GM21619 (cell line): Measurements from ENCODE around the gene GPR176.

Experiments used
- ATAC-seq: cut with Tn5 transposase; IDR thresholded peaks from one replicate; pipeline ENCODE4 v1.9.1; 2021; ENCODE audit not compliant: unreplicated experiment

GPR176 gene

DNA sequence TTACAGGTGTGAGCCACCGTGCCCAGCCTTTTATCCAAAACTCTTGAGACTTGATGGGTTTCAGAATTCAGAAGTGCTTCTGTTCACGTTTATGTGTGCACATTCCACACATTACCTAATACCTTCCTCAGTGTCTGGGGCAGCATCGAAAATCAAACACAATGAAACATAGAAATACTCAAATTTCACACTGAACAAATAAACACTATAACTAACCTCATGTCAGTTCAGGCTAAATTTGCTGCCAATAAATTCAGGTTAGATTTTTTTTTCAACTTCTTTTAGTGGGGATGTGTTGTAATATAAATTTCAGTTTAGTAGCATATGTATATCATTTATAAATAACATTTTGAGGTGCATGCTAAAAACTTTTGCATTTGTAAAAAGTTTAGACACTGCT lies 16.6 kb upstream of the GPR176 start:
- ATAC-seq = no peak

DNA sequence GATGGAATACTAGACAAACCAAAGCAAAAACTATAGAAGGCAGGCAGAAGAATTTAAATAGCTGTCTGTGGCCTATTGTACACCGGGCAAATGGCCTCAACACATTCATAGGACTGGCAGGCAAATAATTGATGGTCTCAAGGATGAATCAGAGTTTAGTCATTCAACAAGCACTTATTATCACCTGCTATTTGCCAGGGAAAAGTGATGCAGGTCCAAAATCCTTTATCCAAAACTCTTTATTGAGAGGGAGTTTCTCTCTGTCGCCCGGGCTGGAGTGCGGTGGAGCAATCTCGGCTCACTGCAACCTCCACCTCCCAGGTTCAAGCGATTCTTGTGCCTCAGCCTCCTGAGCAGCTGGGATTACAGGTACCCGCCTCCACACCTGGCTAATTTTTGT lies 16.1 kb upstream of the GPR176 start:
- ATAC-seq = no peak

GRCh38 chr15:39935241-39935640 lies 15.2 kb upstream of the GPR176 start:
- ATAC-seq = no peak

- no peak for ATAC-seq
Observed at GRCh38 chr15:39934397-39935071, 14.5 kb upstream of the GPR176 start.

GRCh38 chr15:39931615-39932014 lies 11.5 kb upstream of the GPR176 start:
- ATAC-seq = no peak

- no peak for ATAC-seq
Observed at GRCh38 chr15:39926526-39926925, 6.5 kb upstream of the GPR176 start.

- no peak for ATAC-seq
Observed at GRCh38 chr15:39925112-39925842, 5.2 kb upstream of the GPR176 start.

- no peak for ATAC-seq
Observed at GRCh38 chr15:39924437-39924836, 4.4 kb upstream of the GPR176 start.

DNA sequence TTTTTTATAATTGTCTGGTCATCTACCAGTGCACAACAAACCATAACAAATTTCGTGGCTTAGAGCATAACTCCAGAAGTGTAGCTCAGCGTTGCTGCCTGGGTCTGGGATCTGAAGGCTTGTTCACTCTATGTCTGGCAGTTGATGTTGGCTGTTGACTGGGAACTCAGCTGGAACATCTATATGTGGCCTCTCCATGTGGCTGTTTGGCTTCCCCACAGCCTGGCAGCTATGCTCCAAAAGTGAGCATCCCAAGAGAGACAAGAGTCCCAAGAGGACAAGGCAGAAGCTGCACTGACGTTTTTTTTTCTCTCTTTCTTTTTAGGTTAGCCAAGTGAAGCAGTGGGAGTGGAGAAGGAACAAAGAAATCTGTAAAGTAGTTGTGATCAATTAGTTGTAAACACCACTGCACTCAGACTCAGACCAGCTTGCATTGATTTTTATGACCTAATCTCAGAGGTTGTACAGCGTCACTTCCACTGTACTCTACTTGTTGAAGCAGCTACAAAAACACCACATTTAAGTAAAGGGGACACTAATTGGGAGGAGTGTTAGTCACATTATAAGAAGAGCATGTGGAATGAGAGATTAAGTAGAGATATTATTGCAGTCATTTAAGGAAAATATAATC lies 2.5 kb upstream of the GPR176 start:
- ATAC-seq = no peak

- no peak for ATAC-seq
Observed at GRCh38 chr15:39921274-39921638, 1.2 kb upstream of the GPR176 start.

GRCh38 chr15:39920510-39921273 lies 626 bp upstream of the GPR176 start:
- peak; percentile 78 for ATAC-seq

GRCh38 chr15:39919411-39919747 lies 687 bp downstream of the GPR176 start:
- ATAC-seq = no peak

DNA sequence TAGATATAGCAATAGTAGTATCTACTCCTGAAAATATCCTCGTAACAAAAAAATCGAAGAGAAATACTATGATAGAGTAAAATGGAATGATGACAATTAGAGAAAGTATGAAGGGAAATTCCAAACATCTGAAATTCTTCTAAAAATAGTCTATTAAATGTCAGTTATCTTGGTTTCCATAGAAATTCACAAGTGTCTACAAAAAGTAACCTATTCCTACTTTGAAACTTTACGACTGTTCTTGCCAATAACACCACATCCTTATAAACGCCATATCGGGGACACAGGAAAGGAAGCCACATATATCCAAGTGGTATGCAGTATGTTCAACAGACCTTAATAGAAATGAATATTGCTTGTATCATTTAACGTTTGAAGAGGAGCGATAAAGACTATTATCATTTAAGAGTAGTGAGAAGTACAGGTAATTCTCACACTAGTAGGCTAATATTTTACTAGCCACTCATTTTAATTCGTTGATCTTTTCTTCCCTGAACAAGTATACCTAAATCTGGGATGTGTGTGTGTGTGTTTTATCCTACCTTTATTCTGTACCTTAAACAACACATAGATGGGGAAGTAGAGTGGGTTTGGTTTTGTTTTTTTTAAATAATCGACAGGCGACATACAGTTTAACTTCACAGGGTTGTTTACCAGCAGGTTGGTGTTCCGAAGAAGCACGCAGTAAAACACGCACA lies 1.2 kb downstream of the GPR176 start:
- ATAC-seq = no peak

DNA sequence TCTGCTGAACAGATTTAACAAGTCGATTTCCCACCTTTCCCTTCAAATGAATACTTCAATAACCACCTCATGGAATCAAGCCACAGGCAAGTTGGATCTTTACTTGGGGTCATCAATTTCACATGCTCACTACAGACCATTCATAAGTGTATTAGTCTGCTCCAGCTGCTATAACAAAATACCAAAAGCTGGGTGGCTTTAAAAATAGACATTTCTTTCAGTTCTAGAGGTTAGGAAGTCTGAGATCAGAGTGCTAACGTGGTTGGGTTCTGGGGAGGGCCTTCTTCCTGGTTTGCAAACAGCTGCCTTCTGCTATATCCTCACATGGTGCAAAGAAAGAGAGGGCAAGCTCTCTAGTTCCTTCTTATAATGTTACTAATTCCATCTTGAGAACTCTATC lies 5.1 kb downstream of the GPR176 start:
- no peak for ATAC-seq

- no peak for ATAC-seq
Observed at GRCh38 chr15:39909007-39909406, 11.1 kb downstream of the GPR176 start.

DNA sequence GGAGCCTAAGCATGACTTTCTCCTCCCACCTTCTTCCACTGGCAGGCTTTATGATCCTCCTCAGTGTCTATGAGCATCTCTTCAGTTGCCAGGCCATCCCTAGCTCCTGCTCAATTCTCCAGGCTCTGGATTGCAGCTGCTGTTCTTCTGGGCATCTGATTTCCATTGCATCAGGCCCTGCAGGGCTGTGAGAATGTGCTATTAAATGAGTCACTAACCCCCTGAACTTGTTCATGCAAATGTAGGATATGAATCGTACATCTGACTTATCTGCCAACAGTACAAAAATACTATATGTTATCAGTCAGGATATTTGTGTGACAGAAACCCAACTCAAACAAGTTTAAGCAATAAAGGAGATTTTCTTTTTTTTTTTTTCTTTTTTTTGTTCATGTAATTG lies 11.9 kb downstream of the GPR176 start:
- no peak for ATAC-seq

GRCh38 chr15:39907216-39907615 lies 12.8 kb downstream of the GPR176 start:
- no peak for ATAC-seq

- no peak for ATAC-seq
Observed at GRCh38 chr15:39904115-39904514, 16.0 kb downstream of the GPR176 start.

- no peak for ATAC-seq
Observed at GRCh38 chr15:39898317-39898716, 21.7 kb downstream of the GPR176 start.

DNA sequence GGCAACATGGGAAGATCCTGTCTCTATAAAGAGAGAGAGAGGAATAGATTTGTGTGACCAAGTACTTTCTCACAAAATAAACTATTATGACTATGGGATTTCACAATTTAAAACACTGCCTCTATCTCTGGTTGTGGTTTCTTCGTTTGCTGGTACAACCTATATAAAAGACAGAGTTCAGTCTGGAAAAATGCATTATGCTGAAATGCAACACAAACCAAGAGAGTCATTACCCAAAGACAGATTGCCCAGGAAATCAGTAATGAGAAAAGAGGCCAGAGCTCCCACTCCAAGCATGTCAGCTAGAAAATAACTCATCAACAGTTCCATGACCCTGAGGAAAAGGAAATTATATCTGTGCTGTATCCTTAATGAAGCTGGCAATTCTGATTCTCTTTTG lies 23.2 kb downstream of the GPR176 start:
- no peak for ATAC-seq

DNA sequence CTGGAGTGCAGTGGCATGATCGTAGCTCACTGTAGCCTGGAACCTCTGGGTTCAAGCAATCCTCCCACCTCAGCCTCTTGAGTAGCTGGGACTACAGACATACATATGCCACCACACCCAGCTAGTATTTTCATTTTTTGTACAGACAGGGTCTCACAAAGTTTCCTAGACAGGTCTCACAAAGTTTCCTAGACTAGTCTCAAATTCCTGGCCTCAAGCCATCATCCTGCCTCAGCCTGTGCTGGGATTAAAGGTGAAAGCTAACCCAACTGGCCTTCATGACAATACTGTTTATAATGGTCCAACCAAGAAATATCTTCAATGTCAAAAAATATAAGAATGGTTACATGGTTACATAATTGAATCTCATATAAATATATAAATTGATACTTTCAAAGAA lies 24.0 kb downstream of the GPR176 start:
- ATAC-seq = no peak
